ENCODE measurements around the gene PMPCA. TPM values are rescaled to one million over a fixed set of nuclear protein-coding genes. Genes with fewer than 3 reads are reported as not detected.

Gene PMPCA
- polyA plus RNA-seq, 1 donor (not counting 4 experiments of a cell fraction or from before 2014, with no cell fraction given) = 85.9 TPM

DNA sequence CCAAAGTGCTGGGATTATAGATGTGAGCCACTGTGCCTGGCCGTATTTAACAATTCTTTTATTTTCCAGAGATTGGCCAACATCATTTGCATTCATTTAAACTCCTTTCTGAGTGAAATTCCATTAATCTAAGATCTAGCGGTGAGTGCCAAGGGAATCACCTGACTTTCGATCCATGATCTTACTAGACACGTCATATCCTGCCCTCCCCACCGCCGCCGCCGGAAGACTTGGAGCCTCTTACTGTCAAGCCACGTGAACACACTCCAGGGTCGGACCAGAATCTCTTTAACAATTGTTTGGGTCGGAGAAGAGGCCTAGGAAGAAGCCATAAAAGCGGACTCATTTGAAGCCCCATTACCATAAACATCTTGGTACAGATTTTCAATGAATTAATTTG, 16.3 kb downstream of the PMPCA start:
- no peaks in the 10 kb centered on the region for H3K27me3 ChIP-seq (ENCODE audit: control insufficient read depth, extremely low read depth, insufficient read depth, low read length)
- no peaks in the 10 kb centered on the region for H3K9me1 ChIP-seq (ENCODE audit: control insufficient read depth, extremely low read depth, insufficient read depth, low read length)
- peak overlapping the region; percentile 67 for H3K27ac ChIP-seq (ENCODE audit: control insufficient read depth, insufficient read depth, low read length)
- H3K9ac ChIP-seq (ENCODE audit: control insufficient read depth, extremely low read depth, insufficient read depth, low read length) = peak overlapping the region; percentile 4
- TF ChIP-seq, protein P1, sequence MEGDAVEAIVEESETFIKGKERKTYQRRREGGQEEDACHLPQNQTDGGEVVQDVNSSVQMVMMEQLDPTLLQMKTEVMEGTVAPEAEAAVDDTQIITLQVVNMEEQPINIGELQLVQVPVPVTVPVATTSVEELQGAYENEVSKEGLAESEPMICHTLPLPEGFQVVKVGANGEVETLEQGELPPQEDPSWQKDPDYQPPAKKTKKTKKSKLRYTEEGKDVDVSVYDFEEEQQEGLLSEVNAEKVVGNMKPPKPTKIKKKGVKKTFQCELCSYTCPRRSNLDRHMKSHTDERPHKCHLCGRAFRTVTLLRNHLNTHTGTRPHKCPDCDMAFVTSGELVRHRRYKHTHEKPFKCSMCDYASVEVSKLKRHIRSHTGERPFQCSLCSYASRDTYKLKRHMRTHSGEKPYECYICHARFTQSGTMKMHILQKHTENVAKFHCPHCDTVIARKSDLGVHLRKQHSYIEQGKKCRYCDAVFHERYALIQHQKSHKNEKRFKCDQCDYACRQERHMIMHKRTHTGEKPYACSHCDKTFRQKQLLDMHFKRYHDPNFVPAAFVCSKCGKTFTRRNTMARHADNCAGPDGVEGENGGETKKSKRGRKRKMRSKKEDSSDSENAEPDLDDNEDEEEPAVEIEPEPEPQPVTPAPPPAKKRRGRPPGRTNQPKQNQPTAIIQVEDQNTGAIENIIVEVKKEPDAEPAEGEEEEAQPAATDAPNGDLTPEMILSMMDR (optimal IDR thresholded peaks at IDR 0.05 in 1 of 3, IDR thresholded peaks at IDR 0.05 in 1 of 3, conservative IDR thresholded peaks at IDR 0.05 in 1 of 3; ENCODE audit: extremely low read depth in 1 of 3, insufficient read depth in 2 of 3, low read length in 3 of 3) = no peak
- no peak for TF ChIP-seq EZH2 (IDR thresholded peaks at IDR 0.05; ENCODE audit: low read length)
- H3K36me3 ChIP-seq (ENCODE audit: control insufficient read depth in 2 of 2, extremely low read depth in 1 of 2, insufficient read depth in 2 of 2, low read length in 2 of 2) = peaks cover 17 to 25% of the 10 kb centered on the region in 2 experiments
- no peaks in the 10 kb centered on the region for H3K9me3 ChIP-seq (ENCODE audit: control insufficient read depth, low read depth, low read length)
- no peaks in the 10 kb centered on the region for H3K4me1 ChIP-seq (ENCODE audit: control insufficient read depth, extremely low read depth, insufficient read depth, low read length)
- peak; percentile 63 for FAIRE-seq
- no peaks in the 10 kb centered on the region for H3K79me2 ChIP-seq (ENCODE audit: control insufficient read depth, insufficient read depth, low read length)
- dilution Hi-C loops (cut with MboI; ENCODE audit: extremely low pct_ligation_motif_present, low sequenced_read_pairs) = no loop called here
- H4K20me1 ChIP-seq (ENCODE audit: control insufficient read depth, extremely low read depth, insufficient read depth, low read length) = no peaks in the 10 kb centered on the region
- DNase-seq (ENCODE audit: low read depth, low spot score) = no peak
- H2AFZ ChIP-seq (ENCODE audit: control insufficient read depth, low read length) = no peak overlapping the region
- no peak overlapping the region for H3K4me3 ChIP-seq (ENCODE audit: control insufficient read depth in 2 of 3, extremely low read depth in 1 of 3, insufficient read depth in 2 of 3, low read depth in 1 of 3, low read length in 3 of 3)
- no peak overlapping the region for H3K4me2 ChIP-seq (ENCODE audit: control insufficient read depth, extremely low read depth, insufficient read depth, low read depth, low read length)

- Histone ChIP-seq H3K27me3 (ENCODE audit: control insufficient read depth, extremely low read depth, insufficient read depth, low read length) (no peaks in the 10 kb centered on the region), H3K9ac (ENCODE audit: control insufficient read depth, extremely low read depth, insufficient read depth, low read length) (no peak overlapping the region), H3K4me2 (ENCODE audit: control insufficient read depth, extremely low read depth, insufficient read depth, low read depth, low read length) (no peak overlapping the region), H2AFZ (ENCODE audit: control insufficient read depth, low read length) (no peak overlapping the region), H3K36me3 (ENCODE audit: control insufficient read depth in 2 of 2, extremely low read depth in 1 of 2, insufficient read depth in 2 of 2, low read length in 2 of 2) (peaks cover 16 to 25% of the 10 kb centered on the region in 2 experiments), H4K20me1 (ENCODE audit: control insufficient read depth, extremely low read depth, insufficient read depth, low read length) (no peaks in the 10 kb centered on the region), H3K79me2 (ENCODE audit: control insufficient read depth, insufficient read depth, low read length) (peaks cover 7% of the 10 kb centered on the region), H3K27ac (ENCODE audit: control insufficient read depth, insufficient read depth, low read length) (no peak overlapping the region), H3K4me3 (ENCODE audit: control insufficient read depth in 2 of 3, extremely low read depth in 1 of 3, insufficient read depth in 2 of 3, low read depth in 1 of 3, low read length in 3 of 3) (no peak overlapping the region), H3K9me3 (ENCODE audit: control insufficient read depth, low read depth, low read length) (no peaks in the 10 kb centered on the region), H3K4me1 (ENCODE audit: control insufficient read depth, extremely low read depth, insufficient read depth, low read length) (no peaks in the 10 kb centered on the region), H3K9me1 (ENCODE audit: control insufficient read depth, extremely low read depth, insufficient read depth, low read length) (no peaks in the 10 kb centered on the region)
- DNase-seq (ENCODE audit: low read depth, low spot score) = no peak
- dilution Hi-C loops (cut with MboI; ENCODE audit: extremely low pct_ligation_motif_present, low sequenced_read_pairs) = no loop called here
- FAIRE-seq = no peak
- TF ChIP-seq EZH2 (IDR thresholded peaks at IDR 0.05; ENCODE audit: low read length) = no peak
- TF ChIP-seq, protein P1 (optimal IDR thresholded peaks at IDR 0.05 in 1 of 3, IDR thresholded peaks at IDR 0.05 in 1 of 3, conservative IDR thresholded peaks at IDR 0.05 in 1 of 3; ENCODE audit: extremely low read depth in 1 of 3, insufficient read depth in 2 of 3, low read length in 3 of 3) = no peak
Measured at GRCh38 chr9:136429075-136429628, 18.7 kb downstream of the PMPCA start.

Data from keratinocyte (primary cell).